HG02678 (cell line): ENCODE results near the gene SLC22A23.

ENCODE experiments used
- ATAC-seq: cut with Tn5 transposase; IDR thresholded peaks from one replicate; pipeline ENCODE4 v1.9.1; 2021; ENCODE audit warnings: mild to moderate bottlenecking, moderate library complexity; ENCODE audit not compliant: unreplicated experiment

The SLC22A23 gene

GRCh38 chr6:3473773-3474172 lies 16.9 kb upstream of the SLC22A23 start:
- no peak for ATAC-seq

- no peak for ATAC-seq
These were observed 14.9 kb upstream of the SLC22A23 start for GRCh38 chr6:3471711-3472110.

- ATAC-seq = no peak
These were observed 14.4 kb upstream of the SLC22A23 start for GRCh38 chr6:3471286-3471685.

DNA sequence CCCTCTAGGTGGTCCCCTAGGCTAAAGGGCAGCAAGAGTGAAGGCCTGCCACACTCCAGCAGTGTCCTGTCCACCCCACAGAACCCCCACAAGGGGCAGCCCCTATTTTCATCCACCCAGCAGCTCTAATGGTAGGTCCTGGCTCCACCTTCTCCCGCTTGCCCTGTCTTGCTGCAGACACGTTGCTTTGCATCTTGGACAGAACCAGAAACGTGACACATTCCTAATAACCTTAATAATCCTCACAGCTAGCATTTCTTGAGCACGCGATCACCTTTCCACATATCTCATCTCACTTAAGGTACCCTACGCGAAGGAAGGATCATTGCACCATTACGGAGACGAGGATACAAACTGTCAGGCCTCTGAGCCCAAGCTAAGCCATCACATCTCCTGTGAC lies 11.7 kb upstream of the SLC22A23 start:
- no peak for ATAC-seq

DNA sequence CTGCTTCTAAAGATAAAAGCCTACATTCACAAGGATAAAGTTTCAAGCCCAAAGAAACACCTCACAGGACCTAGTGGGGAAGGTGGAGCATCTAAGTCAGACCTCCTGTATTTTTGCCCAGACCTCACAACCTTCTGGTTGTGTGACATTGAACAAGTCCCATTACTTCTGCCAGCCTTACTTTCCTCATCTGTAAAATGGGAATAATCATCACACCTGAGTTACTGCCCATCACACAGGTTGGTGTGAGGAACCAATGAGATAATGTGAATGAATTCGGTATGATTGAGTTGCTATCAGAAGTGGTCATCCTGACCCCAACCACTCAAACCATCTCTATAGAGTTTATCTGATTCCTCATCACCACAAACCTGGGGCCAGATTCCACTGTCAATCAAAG lies 11.1 kb upstream of the SLC22A23 start:
- ATAC-seq = no peak

GRCh38 chr6:3466488-3467219 lies 9.8 kb upstream of the SLC22A23 start:
- ATAC-seq = no peak

GRCh38 chr6:3460253-3460652 lies 3.4 kb upstream of the SLC22A23 start:
- no peak for ATAC-seq

DNA sequence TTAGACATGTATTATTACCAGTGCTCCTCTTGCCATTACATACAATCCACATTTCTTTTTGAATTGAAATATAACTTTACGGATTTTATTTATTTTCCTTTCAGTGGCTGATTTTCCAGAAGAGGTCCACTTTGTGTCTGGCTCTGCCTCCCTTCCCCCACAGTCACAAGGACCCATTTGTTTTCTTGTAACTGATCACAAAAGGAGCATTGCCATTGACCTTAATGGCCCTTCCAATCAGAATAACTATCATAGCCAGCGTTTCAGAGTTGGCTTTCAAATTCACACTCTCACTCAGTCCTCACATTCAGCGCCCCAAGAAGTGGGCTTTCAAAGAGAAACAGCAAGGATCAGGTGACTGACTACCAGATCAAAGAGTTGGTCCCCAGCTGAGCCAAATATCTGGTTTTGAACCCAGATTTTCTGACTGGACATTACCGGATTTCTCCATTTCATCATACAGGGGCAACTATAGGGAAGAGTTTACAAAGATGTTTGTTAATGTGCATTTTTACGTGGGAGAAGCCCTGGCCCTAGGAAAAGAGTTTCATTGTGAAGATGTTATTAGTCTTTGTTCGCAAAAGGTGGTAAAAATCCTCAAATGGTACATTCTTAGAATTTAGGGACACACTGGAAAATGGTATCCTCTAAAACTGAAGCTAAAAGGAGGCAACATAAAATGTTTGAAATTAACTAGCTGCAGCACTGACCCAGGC lies 2.0 kb upstream of the SLC22A23 start:
- no peak for ATAC-seq

GRCh38 chr6:3457710-3458602 lies 1.1 kb upstream of the SLC22A23 start:
- ATAC-seq = no peak

GRCh38 chr6:3456395-3456897 lies 404 bp downstream of the SLC22A23 start:
- ATAC-seq = no peak

- ATAC-seq = no peak
These were observed 1.1 kb downstream of the SLC22A23 start for GRCh38 chr6:3455569-3456394.

- ATAC-seq = no peak
These were observed 1.7 kb downstream of the SLC22A23 start for GRCh38 chr6:3455147-3455568.

DNA sequence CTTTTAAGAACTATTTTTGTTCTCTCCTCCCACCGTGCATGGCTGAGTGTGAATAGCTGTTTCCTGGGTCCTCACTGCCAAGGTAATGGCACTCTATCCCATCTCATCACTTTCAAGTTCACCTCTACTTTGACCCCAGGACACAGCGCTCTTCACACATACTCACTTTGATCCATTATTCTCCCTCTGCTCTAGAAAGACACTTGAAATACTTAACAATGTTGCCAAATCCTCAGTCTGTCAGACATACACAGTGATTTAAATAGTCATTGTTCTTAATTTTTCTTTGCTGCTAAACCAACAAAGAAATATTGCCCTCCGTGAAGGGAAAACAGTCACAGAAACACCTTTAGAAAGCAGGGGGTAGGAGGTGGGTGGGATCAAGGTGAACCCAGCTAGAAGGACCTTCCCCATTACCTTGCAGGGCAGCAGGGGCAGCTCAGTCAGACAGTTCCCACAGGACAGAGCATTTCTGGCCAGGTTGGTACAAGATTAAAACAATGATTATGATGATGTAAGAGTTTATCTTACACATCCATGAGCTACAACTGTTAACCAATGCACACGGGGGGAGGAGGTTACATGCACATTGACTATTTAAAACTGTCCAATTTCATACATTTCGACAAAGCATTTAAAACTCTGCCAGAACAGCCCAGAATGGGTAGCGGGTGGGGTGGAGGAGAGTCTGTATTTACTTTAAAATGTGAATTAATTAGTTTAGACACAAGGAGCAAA lies 2.4 kb downstream of the SLC22A23 start:
- no peak for ATAC-seq

DNA sequence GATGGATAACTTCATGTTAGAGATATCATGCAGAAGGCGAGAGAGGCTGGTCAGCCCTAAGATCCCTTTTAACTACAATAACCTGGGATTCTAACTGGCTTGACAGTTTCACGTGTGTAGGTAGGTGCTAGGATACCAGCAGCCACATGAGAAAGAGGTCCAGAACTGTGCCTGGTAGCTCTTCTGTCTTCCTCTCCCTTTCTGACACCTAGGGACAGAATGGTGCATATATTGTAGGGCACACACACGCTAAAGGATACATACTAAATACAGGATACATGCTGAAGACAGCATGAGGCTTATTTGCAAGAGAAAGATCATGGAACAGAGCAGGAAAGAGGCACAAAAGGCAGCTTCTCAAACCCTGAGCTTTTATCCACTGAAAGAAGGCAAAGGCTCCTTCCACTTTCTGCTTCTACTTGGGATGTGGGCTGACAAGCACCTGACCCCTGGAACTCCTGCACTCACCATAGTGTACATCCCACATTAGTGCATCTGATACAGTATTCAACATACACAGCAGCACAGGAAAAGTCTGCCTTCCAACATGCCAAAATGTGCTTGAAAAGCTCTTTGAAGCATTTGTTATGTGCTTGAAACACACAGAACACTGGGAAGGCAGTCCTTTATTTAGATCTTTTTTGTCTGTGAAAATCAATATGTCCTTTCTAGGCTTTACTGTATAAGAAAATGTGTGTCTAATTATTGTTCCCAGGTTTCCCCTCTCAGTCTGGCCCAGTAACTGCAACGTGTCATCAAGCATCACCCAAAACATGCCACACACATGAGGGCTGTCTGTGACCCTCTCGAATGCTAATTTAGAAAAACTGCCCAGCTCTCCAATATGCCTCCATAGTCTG lies 3.2 kb downstream of the SLC22A23 start:
- ATAC-seq = no peak

DNA sequence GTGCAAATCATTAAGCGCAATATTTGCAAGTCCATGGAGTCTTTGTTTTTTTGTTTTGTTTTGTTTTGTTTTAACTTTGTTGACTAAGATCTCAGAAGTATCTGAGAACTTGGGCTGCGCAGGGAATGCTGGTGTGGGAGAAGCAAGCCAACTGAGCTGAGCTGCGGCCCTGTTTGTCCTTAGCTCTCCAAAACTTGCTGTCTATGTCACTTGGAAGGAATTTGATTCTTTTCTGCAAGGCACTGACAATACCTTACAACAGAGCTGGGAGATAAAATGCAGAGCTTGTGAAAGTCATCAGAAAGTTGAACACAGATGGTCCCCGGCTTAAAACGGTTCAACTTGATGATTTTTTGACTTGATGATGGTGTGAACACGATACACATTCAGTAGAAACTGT lies 5.4 kb downstream of the SLC22A23 start:
- ATAC-seq = no peak

- ATAC-seq = no peak
These were observed 6.0 kb downstream of the SLC22A23 start for GRCh38 chr6:3450888-3451287.

- ATAC-seq = no peak
These were observed 7.0 kb downstream of the SLC22A23 start for GRCh38 chr6:3449750-3450305.

- no peak for ATAC-seq
These were observed 7.5 kb downstream of the SLC22A23 start for GRCh38 chr6:3449321-3449720.

GRCh38 chr6:3447005-3447404 lies 9.8 kb downstream of the SLC22A23 start:
- no peak for ATAC-seq
